ENCODE measurements around the gene PPP2R2D.

GRCh38 chr10:131859341-131860020 is 41.3 kb upstream of the PPP2R2D start:
- no peak for TF ChIP-seq POLR2AphosphoS5 (IDR thresholded peaks at IDR 0.05; ENCODE audit: low read depth, low read length)
- TF ChIP-seq, protein P1, sequence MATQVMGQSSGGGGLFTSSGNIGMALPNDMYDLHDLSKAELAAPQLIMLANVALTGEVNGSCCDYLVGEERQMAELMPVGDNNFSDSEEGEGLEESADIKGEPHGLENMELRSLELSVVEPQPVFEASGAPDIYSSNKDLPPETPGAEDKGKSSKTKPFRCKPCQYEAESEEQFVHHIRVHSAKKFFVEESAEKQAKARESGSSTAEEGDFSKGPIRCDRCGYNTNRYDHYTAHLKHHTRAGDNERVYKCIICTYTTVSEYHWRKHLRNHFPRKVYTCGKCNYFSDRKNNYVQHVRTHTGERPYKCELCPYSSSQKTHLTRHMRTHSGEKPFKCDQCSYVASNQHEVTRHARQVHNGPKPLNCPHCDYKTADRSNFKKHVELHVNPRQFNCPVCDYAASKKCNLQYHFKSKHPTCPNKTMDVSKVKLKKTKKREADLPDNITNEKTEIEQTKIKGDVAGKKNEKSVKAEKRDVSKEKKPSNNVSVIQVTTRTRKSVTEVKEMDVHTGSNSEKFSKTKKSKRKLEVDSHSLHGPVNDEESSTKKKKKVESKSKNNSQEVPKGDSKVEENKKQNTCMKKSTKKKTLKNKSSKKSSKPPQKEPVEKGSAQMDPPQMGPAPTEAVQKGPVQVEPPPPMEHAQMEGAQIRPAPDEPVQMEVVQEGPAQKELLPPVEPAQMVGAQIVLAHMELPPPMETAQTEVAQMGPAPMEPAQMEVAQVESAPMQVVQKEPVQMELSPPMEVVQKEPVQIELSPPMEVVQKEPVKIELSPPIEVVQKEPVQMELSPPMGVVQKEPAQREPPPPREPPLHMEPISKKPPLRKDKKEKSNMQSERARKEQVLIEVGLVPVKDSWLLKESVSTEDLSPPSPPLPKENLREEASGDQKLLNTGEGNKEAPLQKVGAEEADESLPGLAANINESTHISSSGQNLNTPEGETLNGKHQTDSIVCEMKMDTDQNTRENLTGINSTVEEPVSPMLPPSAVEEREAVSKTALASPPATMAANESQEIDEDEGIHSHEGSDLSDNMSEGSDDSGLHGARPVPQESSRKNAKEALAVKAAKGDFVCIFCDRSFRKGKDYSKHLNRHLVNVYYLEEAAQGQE (IDR thresholded peaks at IDR 0.05; ENCODE audit: insufficient read depth in 1 of 2, low read depth in 2 of 2, low read length in 1 of 2), result no peak
